ELF-1 (cell line): ENCODE results near the gene GSE1.

Experiments
- DNase-seq: peaks from one replicate; pipeline ENCODE4 v3.0.0-alpha.2; 2016; ENCODE audit warnings: low read depth, low spot score

Gene GSE1

GRCh38 chr16:85631802-85632393, 18.8 kb downstream of the GSE1 start:
- no peak for DNase-seq

GRCh38 chr16:85632709-85633437, 19.8 kb downstream of the GSE1 start:
- DNase-seq, result no peak

DNA sequence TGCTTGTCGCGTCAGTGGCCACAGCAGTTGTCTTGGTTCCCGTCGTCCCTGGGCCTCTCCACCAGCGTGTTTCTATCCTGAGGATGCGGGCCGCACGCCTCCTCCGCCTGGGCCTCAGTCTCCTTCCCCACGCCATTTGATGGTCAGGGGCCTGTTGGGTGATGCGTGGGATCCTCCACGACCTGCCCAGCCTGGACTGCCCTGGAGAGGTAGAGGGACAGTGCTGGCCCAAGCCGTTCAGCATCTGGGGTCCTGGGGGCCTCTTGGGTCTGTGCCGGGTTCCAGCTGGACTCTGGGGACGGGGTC, 20.3 kb downstream of the GSE1 start:
- no peak for DNase-seq

DNA sequence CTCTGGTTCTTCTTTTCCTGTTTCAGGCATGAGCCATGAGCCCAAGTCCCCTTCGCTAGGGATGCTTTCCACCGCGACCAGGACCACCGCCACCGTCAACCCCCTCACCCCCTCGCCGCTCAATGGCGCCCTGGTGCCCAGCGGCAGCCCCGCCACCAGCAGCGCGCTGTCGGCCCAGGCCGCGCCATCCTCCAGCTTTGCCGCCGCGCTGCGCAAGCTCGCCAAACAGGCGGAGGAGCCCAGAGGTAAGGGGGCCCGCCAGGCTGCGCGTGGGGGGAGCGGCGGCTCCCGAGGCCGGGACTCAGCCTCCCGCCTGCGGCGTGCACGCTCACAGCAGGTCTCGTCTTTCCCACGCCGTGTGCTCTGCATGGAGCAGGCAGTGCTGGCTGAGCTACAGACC, 20.8 kb downstream of the GSE1 start:
- no peak for DNase-seq

GRCh38 chr16:85634747-85635544, 21.8 kb downstream of the GSE1 start:
- peak; percentile 75 for DNase-seq

- DNase-seq, result no peak
These were observed 22.5 kb downstream of the GSE1 start for GRCh38 chr16:85635545-85636140.

GRCh38 chr16:85636234-85636812, 23.2 kb downstream of the GSE1 start:
- no peak for DNase-seq

DNA sequence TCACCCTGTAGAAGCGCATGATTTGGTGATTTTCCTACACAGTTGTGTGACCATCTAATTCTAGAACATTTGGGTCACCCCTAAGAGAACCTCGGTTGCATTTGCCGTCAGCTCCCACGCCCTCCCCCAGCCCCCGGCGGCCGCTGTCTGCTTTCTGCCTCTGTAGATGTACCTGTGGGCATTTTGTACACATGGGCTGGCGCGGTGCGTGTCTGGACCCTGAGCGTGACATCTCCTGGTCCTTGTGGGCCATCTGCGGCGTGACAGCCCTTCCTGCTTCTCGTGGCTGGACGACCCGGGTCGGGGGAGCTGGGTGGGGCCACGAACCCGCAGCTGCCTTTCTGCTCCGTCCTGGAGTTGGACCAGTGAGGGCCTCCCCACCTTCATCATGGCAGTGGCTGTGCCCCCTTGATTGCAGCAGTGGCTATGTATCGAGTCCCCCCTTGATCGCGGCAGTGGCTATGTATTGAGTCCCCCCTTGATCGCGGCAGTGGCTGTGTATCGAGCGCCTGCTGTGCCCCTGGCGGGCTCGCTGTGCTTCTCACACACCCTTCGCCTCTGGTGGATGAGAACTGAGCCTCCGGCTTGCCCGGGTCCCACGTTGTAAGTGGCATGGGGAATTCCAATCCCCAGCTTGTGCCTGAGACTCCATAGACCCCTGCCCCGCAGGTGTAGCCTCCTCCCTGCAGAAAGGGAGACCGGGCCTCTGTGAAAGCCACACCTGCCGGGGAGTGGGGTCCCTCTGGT, 24.1 kb downstream of the GSE1 start:
- no peak for DNase-seq

DNA sequence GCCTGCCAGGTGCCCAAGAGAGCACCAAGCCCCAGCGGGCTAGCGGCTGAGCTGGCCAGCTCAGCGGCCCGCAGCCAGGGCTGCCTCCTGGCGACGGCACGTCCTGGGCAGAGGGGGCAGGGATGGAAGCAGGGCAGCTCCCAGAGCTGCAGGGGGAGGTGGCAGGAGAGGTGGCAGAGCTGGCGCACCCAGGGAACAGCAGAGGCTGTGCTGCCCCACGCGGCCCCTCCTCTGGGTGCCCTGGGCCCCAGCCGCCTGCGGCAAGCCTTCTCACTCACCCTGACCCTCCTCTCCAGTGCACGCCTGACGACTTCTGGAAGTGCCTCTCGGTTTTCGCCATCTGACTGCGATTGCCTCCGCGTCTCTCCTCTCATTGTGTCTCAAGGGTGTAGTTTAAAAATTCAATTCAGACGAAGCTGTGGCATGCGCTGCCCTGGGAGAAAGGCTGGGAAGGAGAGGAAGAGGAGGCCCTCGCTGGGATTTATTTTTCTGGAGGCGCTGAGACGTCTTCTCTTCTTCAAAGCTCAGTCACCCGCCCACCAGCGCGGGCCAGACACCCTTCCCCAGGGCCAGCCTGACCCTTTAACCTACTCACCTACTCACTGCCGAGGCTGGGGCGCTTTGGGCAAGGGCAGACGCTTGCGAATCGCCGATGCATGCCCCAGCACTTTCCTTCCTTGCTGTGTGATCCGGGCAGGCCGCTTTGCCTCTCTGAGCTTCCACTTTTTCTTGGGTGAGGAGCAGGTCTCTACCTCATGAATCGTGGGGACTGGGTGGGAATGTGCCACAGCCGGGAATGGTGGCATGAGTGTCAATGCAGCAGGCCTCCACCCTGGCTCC, 24.9 kb downstream of the GSE1 start:
- no peak for DNase-seq

GRCh38 chr16:85638695-85639409, 25.7 kb downstream of the GSE1 start:
- no peak for DNase-seq

GRCh38 chr16:85639529-85640253, 26.6 kb downstream of the GSE1 start:
- DNase-seq, result no peak

- DNase-seq, result no peak
These were observed 27.1 kb downstream of the GSE1 start for GRCh38 chr16:85640254-85640558.

DNA sequence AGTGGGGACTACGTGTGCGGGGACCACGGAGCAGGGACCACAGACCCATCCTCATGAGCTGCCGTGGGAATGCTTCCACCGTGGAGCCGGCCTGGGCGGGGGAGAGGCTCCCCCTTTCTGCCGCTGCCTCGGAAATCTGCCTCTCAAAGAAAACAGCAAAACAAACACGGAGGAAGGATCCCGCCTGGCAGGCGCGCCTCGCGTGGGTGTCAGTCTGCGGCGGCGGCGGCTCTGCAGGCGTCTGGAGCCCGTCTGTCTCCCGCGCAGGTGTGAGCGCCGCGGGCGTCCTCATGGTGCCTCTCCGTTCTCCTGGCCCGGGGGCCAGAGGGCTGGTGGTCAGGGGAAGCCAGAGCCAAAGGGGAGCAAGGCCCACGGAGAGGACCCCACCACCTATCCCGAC, 27.5 kb downstream of the GSE1 start:
- DNase-seq, result no peak

DNA sequence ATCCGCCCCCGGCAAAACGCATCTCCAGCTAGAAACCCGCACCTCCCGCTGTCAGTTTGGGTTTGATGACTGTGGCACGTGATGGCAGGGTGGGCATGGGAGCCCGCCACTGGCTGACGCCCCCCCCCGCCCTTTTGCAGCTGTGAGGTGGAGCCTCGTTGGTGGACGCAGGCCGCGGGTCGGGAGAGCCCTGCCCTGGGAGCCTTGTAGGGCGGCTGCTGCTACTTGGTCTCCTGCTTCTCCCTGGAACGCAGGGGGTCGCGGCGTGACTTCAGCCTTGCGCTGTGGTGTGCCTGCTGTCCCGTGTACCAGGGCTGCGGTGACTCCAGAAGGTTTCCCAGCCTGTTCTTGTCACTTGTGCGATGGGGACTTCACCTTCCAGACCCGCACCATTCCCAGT, 28.2 kb downstream of the GSE1 start:
- no peak for DNase-seq

- no peak for DNase-seq
These were observed 28.7 kb downstream of the GSE1 start for GRCh38 chr16:85641776-85642176.

- DNase-seq, result no peak
These were observed 29.7 kb downstream of the GSE1 start for GRCh38 chr16:85642762-85643358.

DNA sequence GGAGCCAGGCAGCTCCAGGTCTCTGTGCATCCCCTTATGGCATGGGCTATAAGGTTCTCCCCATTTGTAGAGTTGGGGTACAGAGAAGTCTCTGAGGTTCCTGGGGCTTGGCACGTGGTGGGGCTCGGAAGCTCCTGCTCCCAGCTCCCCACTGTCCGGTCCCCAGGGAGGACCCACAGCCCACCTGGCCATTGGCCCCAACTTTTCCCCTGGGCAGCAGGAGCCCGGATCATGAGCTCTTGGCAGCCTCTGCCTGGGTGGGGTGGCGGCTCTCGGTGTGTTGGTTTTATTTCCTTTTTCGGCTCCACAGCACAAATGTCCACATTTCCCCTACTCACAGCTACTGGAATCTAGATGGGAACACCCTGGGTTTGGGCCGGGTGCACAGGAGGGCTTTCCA, 30.5 kb downstream of the GSE1 start:
- no peak for DNase-seq

GRCh38 chr16:85644093-85644712, 31.1 kb downstream of the GSE1 start:
- DNase-seq, result no peak
